ENCODE data around the gene KCNJ5.

DNA sequence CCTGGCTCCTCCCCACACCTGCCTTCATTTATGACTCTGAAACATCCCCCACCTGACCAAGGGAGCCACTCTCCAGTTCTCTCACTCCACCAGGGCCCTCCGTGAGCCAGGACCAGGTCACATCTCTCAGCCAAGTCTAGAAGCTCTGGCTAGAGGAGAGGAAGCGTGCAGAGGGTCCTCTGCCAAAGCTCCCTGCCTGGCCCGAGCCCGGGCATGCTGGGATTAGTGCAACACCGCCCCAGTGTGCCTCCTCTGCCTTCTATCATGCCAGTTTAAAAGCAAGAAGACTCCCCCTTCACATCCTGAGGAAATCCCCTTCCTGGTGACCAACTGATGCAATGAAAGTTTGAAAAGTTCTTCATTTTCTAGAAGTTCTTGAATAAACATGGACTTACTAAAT is 28.1 kb downstream of the KCNJ5 start:
- TF ChIP-seq, protein P1, sequence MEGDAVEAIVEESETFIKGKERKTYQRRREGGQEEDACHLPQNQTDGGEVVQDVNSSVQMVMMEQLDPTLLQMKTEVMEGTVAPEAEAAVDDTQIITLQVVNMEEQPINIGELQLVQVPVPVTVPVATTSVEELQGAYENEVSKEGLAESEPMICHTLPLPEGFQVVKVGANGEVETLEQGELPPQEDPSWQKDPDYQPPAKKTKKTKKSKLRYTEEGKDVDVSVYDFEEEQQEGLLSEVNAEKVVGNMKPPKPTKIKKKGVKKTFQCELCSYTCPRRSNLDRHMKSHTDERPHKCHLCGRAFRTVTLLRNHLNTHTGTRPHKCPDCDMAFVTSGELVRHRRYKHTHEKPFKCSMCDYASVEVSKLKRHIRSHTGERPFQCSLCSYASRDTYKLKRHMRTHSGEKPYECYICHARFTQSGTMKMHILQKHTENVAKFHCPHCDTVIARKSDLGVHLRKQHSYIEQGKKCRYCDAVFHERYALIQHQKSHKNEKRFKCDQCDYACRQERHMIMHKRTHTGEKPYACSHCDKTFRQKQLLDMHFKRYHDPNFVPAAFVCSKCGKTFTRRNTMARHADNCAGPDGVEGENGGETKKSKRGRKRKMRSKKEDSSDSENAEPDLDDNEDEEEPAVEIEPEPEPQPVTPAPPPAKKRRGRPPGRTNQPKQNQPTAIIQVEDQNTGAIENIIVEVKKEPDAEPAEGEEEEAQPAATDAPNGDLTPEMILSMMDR (IDR thresholded peaks at IDR 0.05): no peak
- no peak for TF ChIP-seq POLR2A (IDR thresholded peaks at IDR 0.05)
